HepG2 (cell line): Measurements from ENCODE around the gene MLN. TPM values are rescaled to one million over a fixed set of nuclear protein-coding genes. Genes with fewer than 3 reads are reported as not detected.

ENCODE experiments used
- ATAC-seq: fragments of 200-7000 bp; cut with Tn5 transposase; 3 replicates; pipeline ENCODE4 v1.9.1; 2020; ENCODE audit warnings: mild to moderate bottlenecking, moderate library complexity
- BruUV-seq: library from RNA; stranded (reverse); fragments of 400-500 nt; replicated peaks from 2 replicates; lab custom pipeline; 2021; lab: Mats Ljungman, UMichigan
- CTCF ChIA-PET: fragments of 300-600 bp; formaldehyde crosslinking; extraction: SDS; loops from one replicate; lab custom pipeline; 2021; ENCODE audit warnings: low total read pairs, inconsistent platforms, low intra/inter-chr PET ratio; lab: Yijun Ruan, JAX
- POLR2A ChIA-PET: fragments of 350-600 bp; sonication (Branson Sonifier 250); formaldehyde crosslinking; loops from one replicate; lab custom pipeline; 2020; ENCODE audit warnings: antibody characterized with exemption, inconsistent platforms; lab: Yijun Ruan, JAX
- DNase-seq: peaks from one replicate; pipeline ENCODE4 v3.0.0-alpha.2; 2015; ENCODE audit warnings: low spot score
- FAIRE-seq: peaks from 3 replicates; lab custom pipeline; 2011; peaks lifted over from hg19 to GRCh38; lab: Jason Lieb, UNC
- H2AFZ ChIP-seq: one replicate; pipeline ENCODE4 v1.6.1; 2011; ENCODE audit warnings: low read length, inconsistent platforms
- H3K27ac ChIP-seq: fragments of 300-600 bp; 3 replicates; pipeline ENCODE4 v1.8.0; 2011; ENCODE audit warnings: mixed run types, mild to moderate bottlenecking, mixed read lengths, low read length, inconsistent platforms; ENCODE audit not compliant: insufficient read depth; ENCODE audit errors: extremely low read length
- H3K27me3 ChIP-seq, 2 experiments: fragments of 200-600 bp in 1 of 2; 2 replicates in 1 of 2; 3 replicates in 1 of 2; pipeline versions ENCODE4 v1.6.0 to v1.8.0; 2011; ENCODE audit warnings: low read length in 2 of 2, mild to moderate bottlenecking in 2 of 2, moderate library complexity in 2 of 2, inconsistent platforms in 1 of 2; ENCODE audit not compliant: insufficient read depth in 2 of 2, control insufficient read depth in 1 of 2
- H3K36me3 ChIP-seq, 2 experiments: fragments of 200-600 bp in 1 of 2; replicated peaks in 1 of 2; 2 replicates in 1 of 2; 3 replicates in 1 of 2; pipeline versions ENCODE4 v1.5.1 to v1.8.0; 2011; ENCODE audit warnings: low read length in 2 of 2, inconsistent platforms in 1 of 2; ENCODE audit not compliant: insufficient read depth in 2 of 2, control insufficient read depth in 1 of 2
- H3K4me1 ChIP-seq: 2 replicates; pipeline ENCODE4 v1.5.1; 2012; ENCODE audit warnings: low read length, inconsistent platforms; ENCODE audit not compliant: insufficient read depth
- H3K4me2 ChIP-seq: 2 replicates; pipeline ENCODE4 v1.6.0; 2011; ENCODE audit warnings: low read depth, low read length, inconsistent platforms
- H3K4me3 ChIP-seq, 3 experiments: fragments of 200-600 bp in 1 of 3; sonication (generic), shearing (Covaris generic) in 1 of 3; replicated peaks in 1 of 3; 2 replicates each; pipeline ENCODE4 v1.5.1; 2011 to 2016; ENCODE audit warnings: low read length in 3 of 3, inconsistent platforms in 2 of 3, low read depth in 2 of 3, mild to moderate bottlenecking in 2 of 3, control low read depth in 1 of 3, mixed read lengths in 1 of 3; ENCODE audit not compliant: insufficient read depth in 1 of 3
- H3K79me2 ChIP-seq: one replicate; pipeline ENCODE4 v1.6.1; 2011; ENCODE audit warnings: low read length, inconsistent platforms; ENCODE audit not compliant: insufficient read depth
- H3K9ac ChIP-seq: 2 replicates; pipeline ENCODE4 v1.6.0; 2011; ENCODE audit warnings: mild to moderate bottlenecking, low read depth, low read length, inconsistent platforms; ENCODE audit not compliant: insufficient read depth
- H3K9me3 ChIP-seq: 2 replicates; pipeline ENCODE4 v1.5.1; 2012; ENCODE audit warnings: mild to moderate bottlenecking, low read length
- H4K20me1 ChIP-seq: 2 replicates; pipeline ENCODE4 v1.6.0; 2011; ENCODE audit warnings: inconsistent platforms, mild to moderate bottlenecking, low read length, moderate library complexity; ENCODE audit not compliant: insufficient read depth
- CENPT ChIP-seq: sonication (generic); formaldehyde crosslinking; IDR thresholded peaks from 2 replicates; pipeline ENCODE4 v1.8.0; 2022; ENCODE audit warnings: low read depth, mild to moderate bottlenecking, moderate library complexity, missing genetic modification reagents
- FOSL2 ChIP-seq: sonication (generic); formaldehyde crosslinking; IDR thresholded peaks from 2 replicates; pipeline ENCODE4 v1.4.0; 2020; ENCODE audit warnings: missing genetic modification reagents
- NFRKB ChIP-seq: fragments of 450-650 bp; IDR thresholded peaks from 2 replicates; pipeline ENCODE4 v1.6.1; 2017
- REST ChIP-seq, 2 experiments: IDR thresholded peaks; 2 replicates each; pipeline ENCODE4 v1.6.1; 2011 to 2012; ENCODE audit warnings: low read length in 2 of 2, borderline replicate concordance in 1 of 2, low read depth in 1 of 2, mild to moderate bottlenecking in 1 of 2, moderate library complexity in 1 of 2
- SP1 ChIP-seq, 2 experiments: fragments of 450-650 bp in 1 of 2; sonication (generic) in 1 of 2; formaldehyde crosslinking in 1 of 2; IDR thresholded peaks; 2 replicates each; pipeline versions ENCODE4 v1.4.0 to v1.6.1; 2016 to 2020; ENCODE audit warnings: missing genetic modification reagents in 1 of 2
- ZBTB33 ChIP-seq: sonication (generic); formaldehyde crosslinking; IDR thresholded peaks from 2 replicates; pipeline ENCODE4 v1.4.0; 2020; ENCODE audit warnings: missing genetic modification reagents
- ZFP36 ChIP-seq: fragments of 150-350 bp; IDR thresholded peaks from 2 replicates; pipeline ENCODE4 v1.6.1; 2018; ENCODE audit warnings: borderline replicate concordance, low read length, low read depth; ENCODE audit not compliant: partially characterized antibody
- ZGPAT ChIP-seq: IDR thresholded peaks from 2 replicates; pipeline ENCODE4 v1.6.1; 2016; ENCODE audit warnings: mild to moderate bottlenecking
- ZNF121 ChIP-seq: sonication (generic); formaldehyde crosslinking; IDR thresholded peaks from 2 replicates; pipeline ENCODE4 v1.5.0; 2020; ENCODE audit warnings: mild to moderate bottlenecking, missing genetic modification reagents
- ZNF782 ChIP-seq: sonication (generic); formaldehyde crosslinking; IDR thresholded peaks from 2 replicates; pipeline ENCODE4 v1.4.0; 2020; ENCODE audit warnings: missing genetic modification reagents, mild to moderate bottlenecking, borderline replicate concordance
- WGBS: methylation state at CpG from one replicate; pipeline ENCODE4 v1.1.6; 2017; ENCODE audit warnings: low lambda C conversion rate; 5-methylcytosine and 5-hydroxymethylcytosine counted together
- in situ Hi-C: cut with HindIII; loops from 2 replicates; pipeline ENCODE4 v1.10.0; 2017; ENCODE audit warnings: low pct_unique_long_range_greater_than_20kb; ENCODE audit not compliant: extremely low pct_ligation_motif_present
- intact Hi-C: fragments of 100-400 bp; cut with micrococcal nuclease; formaldehyde crosslinking; loops from one replicate; pipeline ENCODE4 v1.10.0; 2022; ENCODE audit not compliant: unreplicated experiment
- polyA plus RNA-seq, 8 experiments: library from polyadenylated mRNA; depleted of rRNA in 3 of 8; stranded (reverse) in 7 of 8; unstranded in 1 of 8; fragments of >200 nt; fragmentation: Illumina TruSeq in 4 of 8; extraction: Trizol in 4 of 8; gene quantifications; 2 replicates each; pipeline versions ENCODE4 v1.2.1 to v1.2.3, GENCODE V29; 2011 to 2016; ENCODE audit warnings: low read depth in 4 of 8, missing spikeins in 1 of 8, mixed read lengths in 1 of 8; ENCODE audit not compliant: insufficient read depth in 1 of 8
- total RNA-seq, 5 experiments: library from RNA; depleted of rRNA; stranded (reverse); fragments of >200 nt; fragmentation: Illumina TruSeq; extraction: Trizol; gene quantifications; 2 replicates each; pipeline ENCODE4 v1.2.3, GENCODE V29; 2016; ENCODE audit warnings: low read depth in 1 of 5

The MLN gene
- total and polyA plus RNA-seq, 2 of the 13 experiments (the other 11 are each of a cell fraction or from before 2014, with no cell fraction given) = not detected

GRCh38 chr6:33841868-33842267 is 38.1 kb upstream of the MLN start:
- no peaks in the 10 kb centered on the region for H3K79me2 ChIP-seq
- H3K4me2 ChIP-seq = no peak overlapping the region
- no peak overlapping the region for H3K9ac ChIP-seq
- ChIA-PET CTCF (no interaction called here), POLR2A (no interaction called here)
- H3K27me3 ChIP-seq = peaks cover 0 to 26% of the 10 kb centered on the region in 2 experiments; a peak in 4 of 5 replicates
- peaks cover 50% of the 10 kb centered on the region for H3K4me1 ChIP-seq
- TF ChIP-seq FOSL2 (CRISPR knock-in tag) (no peak), ZFP36 (peak; percentile 84)
- no peak overlapping the region for H3K4me3 ChIP-seq
- peaks cover 5% of the 10 kb centered on the region; the same call in 1 of the 2 replicates for H3K9me3 ChIP-seq
- no peak for DNase-seq
- H3K27ac ChIP-seq = no peak overlapping the region
- ATAC-seq = no peak
- 70% methylated on average over 4 of the region's 4 CpGs for WGBS
- no peak overlapping the region for H2AFZ ChIP-seq
- in situ Hi-C loops = no loop called here
- H4K20me1 ChIP-seq = no peaks in the 10 kb centered on the region
- no TSS peak for BruUV-seq
- no peak for FAIRE-seq
- H3K36me3 ChIP-seq = no peaks in the 10 kb centered on the region
- intact Hi-C loops = no loop called here

- ChIA-PET POLR2A (interaction anchor here (0.6 to 2.6 kb wide), 6 partner anchors 15 to 548 kb away, joined by 3 to 8 read pairs (median 6); partner anchors contain the start of gene ITPR3), CTCF (no interaction called here)
- ATAC-seq (peak; percentile 10; the same call in 2 of the 3 replicates), DNase-seq (no peak), FAIRE-seq (no peak)
- peak overlapping the region; percentile 84 for H3K4me2 ChIP-seq
- in situ Hi-C loops (no loop called here), intact Hi-C loops (no loop called here)
- no peaks in the 10 kb centered on the region for H4K20me1 ChIP-seq
- no peaks in the 10 kb centered on the region for H3K36me3 ChIP-seq
- BruUV-seq = no TSS peak
- H3K4me1 ChIP-seq = peaks cover 50% of the 10 kb centered on the region
- peaks cover 0 to 26% of the 10 kb centered on the region in 2 experiments; a peak in 4 of 5 replicates for H3K27me3 ChIP-seq
- H3K27ac ChIP-seq = peak overlapping the region; percentile 62
- no peak overlapping the region for H3K9ac ChIP-seq
- WGBS = 47% methylated on average over 3 of the region's 3 CpGs
- H2AFZ ChIP-seq = no peak overlapping the region
- peak overlapping the region in 2 of 3 experiments; percentile 3 to 57; a peak in 2 of 6 replicates for H3K4me3 ChIP-seq
- peaks cover 6% of the 10 kb centered on the region; the same call in 1 of the 2 replicates for H3K9me3 ChIP-seq
- H3K79me2 ChIP-seq = no peaks in the 10 kb centered on the region
- TF ChIP-seq ZGPAT (CRISPR knock-in tag) (no peak), REST (IDR thresholded peaks at IDR 0.05; ENCODE audit: borderline replicate concordance in 1 of 2, low read depth in 1 of 2, low read length in 2 of 2) (peak; percentile 2 to 76; a peak in 3 of 4 replicates), ZNF121 (CRISPR knock-in tag) (peak; percentile 97), SP1 (IDR thresholded peaks at IDR 0.05) (no peak), SP1 (CRISPR knock-in tag; IDR thresholded peaks at IDR 0.05) (0 out of 2 replicates have a peak, but pooled peaks have one; percentile 6), NFRKB (no peak), CENPT (CRISPR knock-in tag) (no peak), ZNF782 (CRISPR knock-in tag) (no peak), ZBTB33 (CRISPR knock-in tag) (peak; percentile 86)
These were observed 37.3 kb upstream of the MLN start for GRCh38 chr6:33841070-33841469.
